ENCODE results near the gene STEAP1B.
"Not testable (repeated sequence)": the region's sequence is repeated elsewhere in the genome, so short reads cannot be mapped to it uniquely, and the experiment has no call there.

DNA sequence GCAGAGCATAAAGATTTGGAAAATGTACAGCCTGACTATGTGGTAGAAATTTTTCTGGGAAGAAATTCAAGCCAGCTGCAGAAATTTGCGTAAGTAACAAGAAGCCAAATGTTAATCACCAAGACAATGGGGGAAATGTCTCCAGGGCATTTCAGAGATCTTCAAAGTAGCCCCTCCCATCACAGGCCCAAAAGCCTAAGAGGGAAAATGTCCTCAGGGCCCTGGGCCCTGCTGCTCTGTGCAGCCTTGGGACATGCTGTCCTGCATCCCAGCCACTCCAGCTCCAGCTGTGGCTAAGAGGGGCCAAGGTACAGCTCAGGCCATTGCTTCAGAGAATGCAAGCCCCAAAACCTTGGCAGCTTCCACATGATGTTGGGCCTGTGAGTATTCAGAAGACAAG is 19.6 kb upstream of the STEAP1B start:
- TF ChIP-seq POLR2AphosphoS5 (IDR thresholded peaks at IDR 0.05; ENCODE audit: borderline replicate concordance, low read depth, low read length); EZH2 (IDR thresholded peaks at IDR 0.05); FOXP2 (optimal IDR thresholded peaks at IDR 0.05; ENCODE audit: control extremely low read depth, extremely low read length, insufficient read depth): not testable (repeated sequence)
